Measurements from ENCODE around the gene IRX3.

The IRX3 gene

GRCh38 chr16:54290833-54291655, 4.5 kb upstream of the IRX3 start:
- FAIRE-seq, result no peak

- no peak for FAIRE-seq
Measured at GRCh38 chr16:54289945-54290832, 3.6 kb upstream of the IRX3 start.

- no peak for FAIRE-seq
Measured at GRCh38 chr16:54289242-54289944, 2.8 kb upstream of the IRX3 start.

GRCh38 chr16:54288835-54289241, 2.3 kb upstream of the IRX3 start:
- FAIRE-seq, result no peak

GRCh38 chr16:54288030-54288834, 1.6 kb upstream of the IRX3 start:
- no peak for FAIRE-seq

- no peak for FAIRE-seq
Measured at GRCh38 chr16:54287131-54288029, 793 bp upstream of the IRX3 start.

GRCh38 chr16:54286090-54286365, 559 bp downstream of the IRX3 start:
- no peak for FAIRE-seq

- no peak for FAIRE-seq
Measured at GRCh38 chr16:54285414-54286089, 1.0 kb downstream of the IRX3 start.

- no peak for FAIRE-seq
Measured at GRCh38 chr16:54284931-54285413, 1.6 kb downstream of the IRX3 start.

- no peak for FAIRE-seq
Measured at GRCh38 chr16:54284319-54284930, 2.2 kb downstream of the IRX3 start.

GRCh38 chr16:54283725-54284318, 2.8 kb downstream of the IRX3 start:
- no peak for FAIRE-seq

- FAIRE-seq, result no peak
Measured at GRCh38 chr16:54282928-54283724, 3.5 kb downstream of the IRX3 start.

- FAIRE-seq, result no peak
Measured at GRCh38 chr16:54282202-54282927, 4.2 kb downstream of the IRX3 start.

- no peak for FAIRE-seq
Measured at GRCh38 chr16:54281535-54282201, 4.9 kb downstream of the IRX3 start.

- no peak for FAIRE-seq
Measured at GRCh38 chr16:54280751-54281150, 5.8 kb downstream of the IRX3 start.

GRCh38 chr16:54277845-54278703, 8.5 kb downstream of the IRX3 start:
- FAIRE-seq, result no peak

- FAIRE-seq, result no peak
Measured at GRCh38 chr16:54275956-54276355, 10.6 kb downstream of the IRX3 start.

Measured in endometrium (tissue), 2 donors.